ENCODE measurements around the gene IFI30.

IFI30 gene

DNA sequence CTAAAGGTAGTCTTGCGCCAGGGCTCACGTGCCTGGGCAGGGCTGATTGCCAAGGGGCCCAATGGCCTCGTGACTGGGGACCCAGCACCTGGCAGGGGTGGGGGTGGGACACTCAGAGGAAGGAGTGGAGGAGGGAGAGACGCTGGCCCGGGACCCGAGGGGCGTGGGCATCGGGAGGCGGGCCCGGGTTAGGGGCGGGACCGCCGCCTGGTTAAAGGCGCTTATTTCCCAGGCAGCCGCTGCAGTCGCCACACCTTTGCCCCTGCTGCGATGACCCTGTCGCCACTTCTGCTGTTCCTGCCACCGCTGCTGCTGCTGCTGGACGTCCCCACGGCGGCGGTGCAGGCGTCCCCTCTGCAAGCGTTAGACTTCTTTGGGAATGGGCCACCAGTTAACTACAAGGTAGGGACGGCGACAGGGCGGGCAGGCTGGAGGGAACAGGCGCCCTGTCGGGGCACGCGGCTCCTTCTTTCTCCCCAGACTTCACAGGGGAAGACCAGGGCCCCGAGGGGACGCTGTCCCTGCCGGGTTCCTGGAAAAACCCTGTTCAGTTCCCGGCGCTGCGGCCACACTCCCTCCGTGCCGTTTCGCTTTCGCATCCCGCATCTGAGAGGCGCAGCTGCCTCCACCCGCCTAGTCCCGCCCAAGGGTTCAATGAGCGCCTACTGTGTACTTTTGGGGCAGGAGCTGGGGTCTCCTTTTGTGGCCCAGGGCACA, at the start of gene IFI30:
TSS of gene IFI30 (plus strand) at position 242 of the 717 bp plus-strand sequence. CDS start at position 271, 29 bp downstream.
- peak in 1 of 2 donors; percentile 50 for DNase-seq (ENCODE audit: extremely low read depth in 1 of 2, low read depth in 1 of 2)

DNA sequence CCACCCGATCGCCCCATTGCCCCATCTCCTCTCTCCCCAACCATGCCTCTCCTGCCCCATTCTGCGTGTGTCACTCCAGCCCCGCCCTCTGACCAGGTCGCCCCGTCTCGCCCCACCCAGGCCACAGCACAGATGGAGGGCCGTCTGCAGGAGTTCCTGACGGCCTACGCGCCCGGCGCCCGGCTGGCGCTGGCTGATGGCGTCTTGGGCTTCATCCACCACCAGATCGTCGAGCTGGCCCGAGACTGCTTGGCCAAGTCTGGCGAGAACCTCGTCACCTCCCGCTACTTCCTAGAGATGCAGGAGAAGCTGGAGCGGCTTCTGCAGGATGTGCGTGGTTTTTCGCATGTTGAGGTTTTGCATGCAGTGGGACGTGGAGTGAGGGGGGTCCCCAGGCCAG, 49.8 kb upstream of the IFI30 start:
- no peak for DNase-seq (ENCODE audit: extremely low read depth in 1 of 2, low read depth in 1 of 2)

DNA sequence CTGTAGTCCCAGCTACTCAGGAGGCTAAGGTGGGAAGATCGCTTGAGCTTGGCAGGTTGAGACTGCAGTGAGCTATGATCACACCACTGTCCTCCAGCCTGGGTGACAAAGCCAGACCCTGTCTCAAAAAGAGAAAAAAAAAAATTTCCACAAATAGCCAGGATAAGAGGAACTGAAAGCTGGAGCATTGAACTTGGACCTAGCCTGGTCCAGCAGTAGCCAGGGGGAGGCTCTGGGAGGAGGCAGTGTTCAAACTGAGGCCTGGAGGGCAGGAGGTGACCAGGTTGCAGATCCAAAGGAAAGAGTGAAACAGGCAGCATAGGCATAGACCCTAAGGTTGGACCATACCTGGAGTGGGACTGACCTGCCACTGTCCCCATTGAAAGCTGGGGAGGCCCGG, 47.5 kb upstream of the IFI30 start:
- no peak for DNase-seq (ENCODE audit: extremely low read depth in 1 of 2, low read depth in 1 of 2)

DNA sequence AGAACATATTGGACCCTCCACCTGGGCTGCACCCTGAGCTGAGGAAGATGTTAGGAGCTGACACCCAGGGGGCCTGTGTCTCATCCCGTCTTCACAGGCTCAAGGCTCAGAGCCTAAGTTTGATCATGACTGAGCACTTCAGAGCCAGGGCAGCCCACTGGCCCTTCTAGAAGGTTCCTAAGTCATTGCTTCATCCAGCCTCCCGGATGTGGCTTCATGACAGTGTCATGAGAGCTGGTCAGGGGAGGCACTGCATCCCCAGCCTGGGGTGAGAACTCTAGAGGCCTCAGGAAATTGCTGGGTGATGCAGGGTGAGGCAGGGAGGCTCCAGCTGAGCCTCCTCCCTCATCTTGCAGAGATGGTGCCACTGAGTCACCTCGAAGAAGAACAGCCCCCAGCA, 45.6 kb upstream of the IFI30 start:
- no peak for DNase-seq (ENCODE audit: extremely low read depth in 1 of 2, low read depth in 1 of 2)

DNA sequence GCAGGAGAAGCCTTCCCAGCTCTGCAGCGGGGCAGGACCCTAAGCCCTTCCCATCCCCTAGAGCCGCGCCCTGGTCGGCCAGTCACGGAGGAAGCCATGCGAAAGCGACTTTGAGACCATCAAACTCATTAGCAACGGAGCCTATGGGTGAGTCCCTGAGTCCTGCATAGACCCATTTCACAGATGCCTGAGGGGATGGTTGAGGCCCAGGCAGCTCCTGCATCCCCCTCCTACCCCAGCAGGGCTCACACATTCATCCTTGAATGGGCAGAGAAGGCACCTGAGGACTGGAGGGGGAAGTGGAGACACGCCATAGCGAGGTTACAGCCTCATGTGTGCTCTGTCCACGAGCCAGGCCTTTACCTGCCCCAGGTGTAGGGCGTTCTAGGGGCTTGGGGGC, 44.8 kb upstream of the IFI30 start:
- no peak for DNase-seq (ENCODE audit: extremely low read depth in 1 of 2, low read depth in 1 of 2)

DNA sequence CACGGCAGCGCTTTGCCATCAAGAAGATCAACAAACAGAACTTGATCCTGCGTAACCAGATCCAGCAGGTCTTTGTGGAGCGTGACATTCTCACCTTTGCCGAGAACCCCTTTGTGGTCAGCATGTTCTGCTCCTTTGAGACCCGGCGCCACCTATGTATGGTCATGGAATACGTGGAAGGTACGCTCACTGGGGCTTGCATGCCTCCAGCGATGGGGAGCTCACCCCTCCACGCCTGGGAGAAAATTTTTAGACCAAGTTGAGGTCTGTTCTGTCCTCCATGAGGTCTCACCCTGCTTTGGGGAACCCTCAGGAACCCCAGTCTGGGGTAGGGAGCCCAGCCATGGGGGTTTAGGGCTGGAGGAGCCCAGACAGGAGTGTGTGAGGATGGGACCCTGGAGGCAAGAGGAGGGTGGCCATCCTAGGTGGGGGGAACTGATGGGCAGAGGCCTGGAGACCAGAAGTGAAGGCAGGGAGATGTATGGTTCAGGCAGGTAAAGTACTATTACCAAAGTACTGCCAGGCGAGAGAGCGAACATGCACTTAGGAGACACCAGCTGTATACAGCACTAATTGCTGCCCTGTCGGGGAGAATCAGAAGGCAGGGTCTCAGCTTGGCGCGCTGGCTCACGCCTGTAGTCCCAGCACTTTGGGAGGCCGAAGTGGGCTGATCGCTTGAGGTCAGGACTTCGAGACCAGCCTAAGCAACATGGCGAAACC, 42.9 kb upstream of the IFI30 start:
- no peak for DNase-seq (ENCODE audit: extremely low read depth in 1 of 2, low read depth in 1 of 2)

DNA sequence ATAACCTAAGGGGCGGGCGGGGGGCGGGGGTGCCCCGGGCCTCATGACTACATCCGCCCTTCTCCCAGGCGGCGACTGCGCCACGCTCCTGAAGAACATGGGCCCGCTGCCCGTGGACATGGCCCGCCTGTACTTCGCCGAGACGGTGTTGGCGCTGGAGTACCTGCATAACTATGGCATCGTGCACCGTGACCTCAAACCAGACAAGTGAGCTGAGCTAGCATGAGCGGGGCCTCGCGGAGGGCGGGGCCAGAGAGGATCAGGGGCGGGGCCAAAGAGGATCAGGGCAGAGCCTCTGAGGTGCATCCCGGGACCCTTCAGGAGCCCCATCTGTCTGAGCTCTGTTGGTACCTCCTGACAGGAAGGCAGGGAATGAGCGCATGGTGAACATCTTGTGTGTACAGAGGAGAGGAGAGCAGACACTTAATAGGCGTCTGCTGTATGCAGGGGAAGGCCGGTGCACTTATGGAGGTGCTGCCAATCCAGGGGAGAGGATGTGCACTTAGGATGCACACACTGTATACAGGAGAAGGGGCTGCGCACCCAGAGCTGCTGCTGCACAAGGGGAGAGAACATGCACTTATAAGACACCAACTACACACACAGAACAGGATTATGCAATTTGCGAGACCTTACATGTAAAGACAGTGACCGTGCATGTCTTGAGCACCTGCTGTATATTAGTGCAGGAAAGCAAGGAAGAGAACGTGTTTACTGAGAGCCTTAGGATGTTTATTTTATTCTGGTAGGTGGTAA, 41.6 kb upstream of the IFI30 start:
- DNase-seq (ENCODE audit: extremely low read depth in 1 of 2, low read depth in 1 of 2): no peak

DNA sequence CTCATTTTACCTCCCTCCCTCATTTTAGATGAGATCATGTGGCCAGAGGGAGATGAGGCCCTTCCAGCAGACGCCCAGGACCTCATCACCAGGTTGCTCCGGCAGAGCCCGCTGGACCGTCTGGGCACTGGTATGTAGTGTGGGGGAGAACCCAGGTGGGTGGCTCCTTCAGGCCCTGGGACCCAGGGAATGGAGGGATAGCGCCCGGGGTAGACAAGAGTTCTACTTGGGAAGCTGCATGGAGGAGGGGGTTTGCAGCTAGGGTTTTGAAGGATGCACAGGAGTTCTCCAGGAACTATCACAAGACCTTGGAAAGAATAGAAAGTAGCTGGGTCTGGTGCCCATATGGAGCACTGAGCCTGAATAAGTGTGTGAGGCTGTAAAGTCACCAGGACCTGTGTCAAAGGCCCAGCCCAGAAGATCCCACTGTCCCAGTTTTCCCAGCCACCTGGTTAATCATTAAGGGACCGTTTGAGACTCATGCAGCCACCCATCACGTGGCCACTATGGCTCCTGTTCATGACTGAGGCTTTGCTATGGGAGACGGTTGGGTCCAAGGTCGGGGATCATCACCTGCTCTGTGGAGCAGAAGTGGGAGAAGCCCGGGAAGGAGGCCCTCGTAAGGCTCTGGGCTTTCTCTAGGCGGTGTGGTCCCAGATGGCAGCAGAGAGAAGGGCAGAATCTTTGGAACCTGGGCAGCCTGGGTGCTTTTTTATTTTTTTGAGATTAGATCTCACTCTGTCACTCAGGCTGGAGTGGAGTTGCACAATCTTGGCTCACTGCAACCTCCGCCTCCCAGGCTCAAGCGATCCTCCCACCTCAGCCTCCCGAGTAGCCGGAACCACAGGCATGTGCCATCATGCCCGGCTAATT, 37.7 kb upstream of the IFI30 start:
- no peak for DNase-seq (ENCODE audit: extremely low read depth in 1 of 2, low read depth in 1 of 2)

DNA sequence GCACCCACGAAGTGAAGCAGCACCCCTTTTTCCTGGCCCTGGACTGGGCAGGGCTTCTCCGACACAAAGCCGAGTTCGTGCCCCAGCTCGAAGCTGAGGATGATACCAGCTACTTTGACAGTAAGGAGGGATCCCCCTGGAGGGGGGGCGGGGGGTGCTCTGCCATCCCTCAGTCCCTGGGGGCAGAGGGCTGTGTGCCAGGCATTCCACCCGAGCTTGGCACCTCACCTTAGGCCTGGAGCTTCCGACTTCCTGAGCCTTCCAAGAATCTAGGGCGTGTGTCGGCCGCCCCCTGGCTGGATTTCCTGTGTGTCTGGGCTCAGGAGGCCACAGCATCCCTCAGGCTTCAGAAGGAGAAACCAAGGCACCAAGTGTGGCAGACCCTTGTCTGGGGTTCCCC, 36.4 kb upstream of the IFI30 start:
- DNase-seq (ENCODE audit: extremely low read depth in 1 of 2, low read depth in 1 of 2): no peak

DNA sequence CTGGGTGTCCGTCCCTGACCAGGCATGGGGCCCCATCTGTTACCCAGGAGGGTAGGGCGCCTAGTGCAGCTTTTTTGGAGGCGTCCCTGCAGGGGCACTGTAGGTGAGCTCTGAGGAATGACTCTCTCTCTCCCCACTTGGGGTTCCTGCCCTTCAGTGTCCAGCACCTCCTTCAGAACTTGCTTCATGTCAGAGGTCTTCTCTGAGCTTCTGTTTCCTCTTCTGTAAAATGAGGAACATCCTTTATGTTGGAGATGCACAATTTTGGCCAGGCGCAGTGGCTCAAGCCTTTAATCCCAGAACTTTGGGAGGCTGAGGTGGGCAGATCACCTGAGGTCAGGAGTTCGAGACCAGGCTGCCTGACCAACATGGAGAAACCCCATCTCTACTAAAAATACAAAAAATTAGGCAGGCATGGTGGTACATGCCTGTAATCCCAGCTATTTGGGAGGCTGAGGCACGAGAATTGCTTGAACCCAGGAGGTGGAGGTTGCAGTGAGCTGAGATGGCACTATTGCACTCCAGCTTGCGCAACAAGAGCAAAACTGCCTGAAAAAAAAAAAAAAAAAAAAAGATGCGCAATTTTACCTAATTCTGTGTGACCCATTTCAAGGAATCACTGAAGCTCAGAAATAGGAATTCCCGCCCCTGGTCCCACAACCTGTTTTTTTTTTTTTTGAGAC, 35.8 kb upstream of the IFI30 start:
- DNase-seq (ENCODE audit: extremely low read depth in 1 of 2, low read depth in 1 of 2): no peak

DNA sequence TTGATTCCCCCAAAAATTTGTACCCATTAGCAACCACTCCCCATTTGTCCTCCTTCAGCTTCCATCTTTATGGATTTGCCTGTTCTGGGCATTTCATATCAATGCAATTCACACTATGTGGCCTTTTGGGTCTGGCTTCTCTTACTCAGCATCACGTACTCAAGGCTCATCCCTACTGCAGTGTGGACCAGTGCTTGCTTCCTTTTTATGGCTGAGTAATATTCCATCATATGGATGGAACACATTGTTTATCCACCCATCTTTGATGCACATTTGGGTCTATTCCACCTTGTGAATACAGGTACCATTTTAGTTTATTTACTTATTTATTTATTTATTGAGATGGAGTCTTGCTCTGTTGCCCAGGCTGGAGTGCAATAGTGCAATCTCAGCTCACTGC, 33.1 kb upstream of the IFI30 start:
- DNase-seq (ENCODE audit: extremely low read depth in 1 of 2, low read depth in 1 of 2): no peak

DNA sequence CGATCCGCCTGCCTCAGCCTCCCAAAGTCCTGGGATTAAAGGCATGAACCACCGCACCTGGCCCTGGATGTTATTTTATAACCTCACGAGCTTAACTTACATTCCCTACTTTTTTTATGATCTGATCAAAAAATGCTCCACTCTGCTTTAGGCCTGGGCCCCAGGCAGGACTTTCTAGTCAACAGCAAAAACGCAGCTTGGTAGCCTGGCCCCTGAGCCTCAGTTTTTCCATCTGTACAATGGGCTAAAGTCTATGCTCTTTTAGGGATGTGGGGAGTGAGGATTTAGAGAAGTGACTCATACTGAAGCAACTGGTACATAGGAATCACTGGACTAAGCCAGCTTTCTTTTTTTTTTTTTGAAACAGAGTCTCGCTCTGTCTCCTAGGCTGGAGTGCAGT, 32.6 kb upstream of the IFI30 start:
- no peak for DNase-seq (ENCODE audit: extremely low read depth in 1 of 2, low read depth in 1 of 2)

DNA sequence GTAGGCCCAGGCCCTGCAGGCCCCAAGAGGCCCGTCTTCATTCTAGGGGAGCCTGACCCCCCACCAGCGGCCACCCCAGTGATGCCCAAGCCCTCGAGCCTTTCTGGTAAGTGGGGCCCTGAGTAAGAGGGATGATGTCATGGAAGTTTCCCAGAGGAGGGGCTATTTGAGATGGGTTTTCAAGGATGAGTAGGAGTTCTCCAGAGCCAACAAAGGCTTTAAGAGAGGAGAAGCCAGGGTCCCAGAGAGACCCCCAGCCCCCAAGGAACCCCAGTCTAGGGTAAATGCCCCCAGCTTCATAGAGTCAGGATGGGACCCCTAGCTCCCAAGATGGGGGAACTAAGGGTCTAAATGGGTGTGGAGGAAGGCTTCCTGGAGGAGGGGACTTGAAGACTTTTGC, 29.7 kb upstream of the IFI30 start:
- no peak for DNase-seq (ENCODE audit: extremely low read depth in 1 of 2, low read depth in 1 of 2)

DNA sequence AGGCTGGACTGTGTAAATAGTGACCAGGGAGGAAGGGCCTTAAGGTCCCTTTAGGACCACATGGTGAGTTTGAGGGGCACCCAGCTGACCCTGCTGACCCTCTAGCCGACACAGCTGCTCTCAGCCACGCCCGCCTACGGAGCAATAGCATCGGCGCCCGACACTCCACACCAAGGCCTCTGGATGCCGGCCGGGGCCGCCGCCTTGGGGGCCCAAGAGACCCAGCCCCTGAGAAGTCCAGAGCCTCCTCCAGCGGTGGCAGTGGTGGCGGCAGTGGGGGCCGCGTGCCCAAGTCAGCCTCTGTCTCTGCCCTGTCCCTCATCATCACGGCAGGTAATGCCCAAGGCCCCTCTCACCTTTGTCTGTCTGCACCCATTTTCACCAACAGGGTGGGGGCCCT, 29.3 kb upstream of the IFI30 start:
- no peak for DNase-seq (ENCODE audit: extremely low read depth in 1 of 2, low read depth in 1 of 2)

DNA sequence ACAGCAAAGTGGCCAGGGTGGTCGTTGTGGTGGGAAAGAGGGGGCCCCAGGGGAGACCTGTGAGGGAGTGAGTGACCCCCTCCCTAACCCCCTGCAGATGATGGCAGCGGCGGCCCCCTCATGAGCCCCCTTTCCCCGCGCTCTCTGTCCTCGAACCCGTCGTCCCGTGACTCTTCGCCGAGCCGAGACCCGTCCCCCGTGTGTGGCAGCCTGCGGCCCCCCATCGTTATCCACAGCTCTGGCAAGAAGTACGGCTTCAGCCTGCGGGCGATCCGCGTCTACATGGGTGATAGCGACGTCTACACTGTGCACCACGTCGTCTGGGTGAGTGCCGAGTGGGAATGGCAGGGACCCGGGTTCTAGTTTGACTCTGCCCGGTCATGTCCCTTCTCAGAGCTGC, 28.7 kb upstream of the IFI30 start:
- no peak for DNase-seq (ENCODE audit: extremely low read depth in 1 of 2, low read depth in 1 of 2)

DNA sequence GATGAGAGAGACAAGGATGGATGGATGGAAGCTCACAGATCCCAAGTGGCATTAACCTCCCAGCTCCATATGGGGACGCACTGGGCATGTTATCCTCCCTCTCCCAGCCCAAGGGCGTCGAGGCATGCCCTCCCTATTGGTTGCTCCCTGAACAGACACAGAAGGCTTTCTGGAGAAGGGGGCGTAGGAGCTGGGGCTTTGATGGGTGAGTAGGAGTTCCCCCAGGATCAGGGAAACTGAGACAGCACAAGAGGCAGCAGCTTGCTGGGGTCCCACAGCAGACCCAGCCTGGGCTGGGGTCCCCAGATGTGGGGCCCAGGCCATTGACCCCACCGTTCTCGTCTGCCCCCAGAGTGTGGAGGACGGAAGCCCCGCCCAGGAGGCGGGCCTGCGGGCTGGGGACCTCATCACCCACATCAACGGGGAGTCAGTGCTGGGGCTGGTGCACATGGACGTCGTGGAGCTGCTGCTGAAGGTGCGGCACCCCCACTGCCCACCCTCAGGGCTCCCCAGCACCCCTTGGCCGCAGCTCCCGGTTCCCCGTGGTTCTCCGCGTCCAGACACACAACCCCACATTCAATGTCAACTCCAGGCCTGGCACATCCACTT, 28.1 kb upstream of the IFI30 start:
- DNase-seq (ENCODE audit: extremely low read depth in 1 of 2, low read depth in 1 of 2): no peak

DNA sequence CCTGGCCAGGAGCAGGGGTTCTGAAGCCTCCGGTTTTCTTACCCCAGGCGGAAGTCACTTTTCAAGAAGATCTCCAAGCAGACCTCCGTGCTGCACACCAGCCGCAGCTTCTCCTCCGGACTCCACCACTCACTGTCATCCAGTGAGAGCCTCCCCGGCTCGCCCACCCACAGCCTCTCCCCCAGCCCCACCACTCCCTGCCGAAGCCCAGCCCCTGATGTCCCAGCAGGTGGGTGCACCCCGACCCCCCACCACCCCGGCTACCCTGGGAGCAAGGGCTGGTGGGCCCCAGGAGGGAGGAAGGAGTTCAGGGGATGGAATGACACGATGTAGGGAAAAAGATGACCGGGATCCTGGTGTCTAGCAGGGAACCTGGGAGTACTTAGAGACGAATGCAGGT, 26.2 kb upstream of the IFI30 start:
- DNase-seq (ENCODE audit: extremely low read depth in 1 of 2, low read depth in 1 of 2): no peak

DNA sequence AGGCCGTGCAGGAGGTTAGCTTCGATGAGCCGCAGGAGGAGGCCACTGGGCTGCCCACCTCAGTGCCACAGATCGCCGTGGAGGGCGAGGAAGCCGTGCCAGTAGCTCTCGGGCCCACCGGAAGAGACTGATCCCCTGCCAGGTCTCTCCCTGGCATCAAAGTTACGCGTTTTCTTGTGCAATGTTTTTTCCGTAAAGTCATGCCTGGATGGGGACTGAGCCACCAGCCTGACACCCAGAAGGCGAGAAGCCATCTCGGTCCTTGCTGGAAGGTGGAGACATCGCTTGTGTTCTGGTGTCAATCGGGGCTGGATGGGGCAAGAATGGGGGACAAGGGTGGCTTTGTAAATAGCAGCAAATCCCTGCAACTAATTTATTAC, 24.0 kb upstream of the IFI30 start:
- no peak for DNase-seq (ENCODE audit: extremely low read depth in 1 of 2, low read depth in 1 of 2)

DNA sequence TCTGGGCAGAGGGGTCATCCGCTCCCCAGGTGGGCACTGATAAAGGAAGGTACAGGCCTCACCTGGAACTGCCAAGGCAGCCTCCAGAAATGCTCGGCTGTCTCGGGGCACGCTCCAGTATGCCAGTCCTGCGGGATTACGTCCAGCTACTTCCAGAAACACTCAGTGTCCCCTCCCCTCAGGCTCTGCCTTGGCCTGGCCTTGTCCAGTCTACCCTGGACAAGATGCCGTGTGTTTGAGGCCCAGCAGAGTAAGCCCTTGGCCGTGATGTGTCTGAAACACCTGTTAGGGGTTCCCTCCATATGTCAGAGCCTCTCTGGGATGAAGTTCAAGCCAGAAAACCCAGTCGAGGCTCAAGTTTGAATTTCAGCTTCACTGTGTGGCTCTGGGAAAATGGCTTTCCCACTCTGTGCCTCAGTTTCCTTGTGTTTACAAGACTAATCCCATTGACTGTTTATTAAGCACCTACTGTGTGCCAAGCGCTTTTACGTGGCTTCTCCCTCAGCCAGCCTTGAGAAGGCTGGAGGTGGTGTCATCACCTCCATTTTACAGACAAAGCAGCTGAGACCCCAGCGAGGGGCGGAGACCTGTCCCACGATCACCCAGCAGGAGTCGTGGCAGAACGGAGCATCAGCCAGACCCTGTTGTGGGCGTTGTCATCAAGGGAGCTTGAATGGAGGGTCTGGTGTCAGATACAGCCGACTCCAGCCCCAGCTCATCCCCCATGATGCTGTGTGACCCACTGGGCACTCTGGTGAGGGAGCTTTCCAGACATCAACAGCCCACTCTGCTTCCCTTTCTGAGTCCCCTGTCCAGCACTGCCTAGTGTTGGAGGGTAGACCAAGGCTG, 22.6 kb upstream of the IFI30 start:
- no peak for DNase-seq (ENCODE audit: extremely low read depth in 1 of 2, low read depth in 1 of 2)

Data from stimulated activated CD8-positive, alpha-beta memory T cell treated with anti-CD3 and anti-CD28 coated beads, Interleukin-7, amount 100 ng/mL, for 48 hours (primary cell).